NCI-H1092 (cell line): ENCODE data around the gene IL1RAPL1.

Experiments used
- DNase-seq: peaks from one replicate; lab custom pipeline; 2025; lab: John Stamatoyannopoulos, UW

IL1RAPL1 gene

GRCh38 chrX:28586981-28587551, at the start of gene IL1RAPL1:
IL1RAPL1 (plus strand) TSS chrX:28587446.
- DNase-seq: no peak

GRCh38 chrX:28542791-28543190, 44.5 kb upstream of the IL1RAPL1 start:
- no peak for DNase-seq

- DNase-seq: no peak
These were observed 37.4 kb upstream of the IL1RAPL1 start for GRCh38 chrX:28549838-28550237.

GRCh38 chrX:28550331-28550872, 36.8 kb upstream of the IL1RAPL1 start:
- DNase-seq: no peak

- DNase-seq: no peak
These were observed 34.9 kb upstream of the IL1RAPL1 start for GRCh38 chrX:28552322-28552721.

GRCh38 chrX:28552882-28553829, 34.1 kb upstream of the IL1RAPL1 start:
- DNase-seq: no peak

GRCh38 chrX:28576117-28576516, 11.1 kb upstream of the IL1RAPL1 start:
- DNase-seq: no peak

- DNase-seq: no peak
These were observed 5.7 kb upstream of the IL1RAPL1 start for GRCh38 chrX:28581522-28581921.

GRCh38 chrX:28582511-28582910, 4.7 kb upstream of the IL1RAPL1 start:
- no peak for DNase-seq

GRCh38 chrX:28584025-28584424, 3.2 kb upstream of the IL1RAPL1 start:
- no peak for DNase-seq

- DNase-seq: no peak
These were observed 1.5 kb upstream of the IL1RAPL1 start for GRCh38 chrX:28585767-28586166.

GRCh38 chrX:28586286-28586685, 960 bp upstream of the IL1RAPL1 start:
- DNase-seq: no peak

GRCh38 chrX:28589046-28589445, 1.8 kb downstream of the IL1RAPL1 start:
- DNase-seq: no peak

GRCh38 chrX:28590396-28590795, 3.1 kb downstream of the IL1RAPL1 start:
- DNase-seq: no peak

- no peak for DNase-seq
These were observed 4.3 kb downstream of the IL1RAPL1 start for GRCh38 chrX:28591542-28591941.

GRCh38 chrX:28595346-28595745, 8.1 kb downstream of the IL1RAPL1 start:
- DNase-seq: no peak

GRCh38 chrX:28599957-28600356, 12.7 kb downstream of the IL1RAPL1 start:
- DNase-seq: no peak

GRCh38 chrX:28609003-28609402, 21.8 kb downstream of the IL1RAPL1 start:
- no peak for DNase-seq

- DNase-seq: no peak
These were observed 22.8 kb downstream of the IL1RAPL1 start for GRCh38 chrX:28609917-28610613.

- DNase-seq: no peak
These were observed 23.5 kb downstream of the IL1RAPL1 start for GRCh38 chrX:28610746-28611145.

- DNase-seq: no peak
These were observed 26.3 kb downstream of the IL1RAPL1 start for GRCh38 chrX:28613558-28613957.

- no peak for DNase-seq
These were observed 38.0 kb downstream of the IL1RAPL1 start for GRCh38 chrX:28625223-28625622.

- DNase-seq: no peak
These were observed 39.3 kb downstream of the IL1RAPL1 start for GRCh38 chrX:28626515-28626914.
